ENCODE measurements around the gene QSOX2.

DNA sequence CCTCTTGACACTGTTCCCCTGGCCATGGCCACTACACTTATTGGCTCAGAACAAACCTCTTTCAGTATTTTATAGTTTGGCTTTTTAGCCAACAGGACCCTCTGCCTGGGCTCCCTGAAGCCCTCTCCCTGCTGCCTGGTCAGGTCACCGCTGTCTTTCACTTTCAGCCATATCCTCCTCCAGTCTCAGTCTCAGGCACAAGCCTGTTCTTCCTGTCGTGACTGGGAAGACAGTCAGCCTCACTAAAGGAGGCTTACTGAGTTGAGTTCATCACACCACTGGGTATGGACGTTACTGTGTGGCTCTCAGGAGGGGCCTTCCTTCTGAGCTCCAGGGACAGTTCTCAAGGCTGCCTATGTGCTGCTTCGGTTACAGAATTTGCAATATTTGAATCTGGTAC lies 2.0 kb downstream of the QSOX2 start:
- TF ChIP-seq, protein P1, sequence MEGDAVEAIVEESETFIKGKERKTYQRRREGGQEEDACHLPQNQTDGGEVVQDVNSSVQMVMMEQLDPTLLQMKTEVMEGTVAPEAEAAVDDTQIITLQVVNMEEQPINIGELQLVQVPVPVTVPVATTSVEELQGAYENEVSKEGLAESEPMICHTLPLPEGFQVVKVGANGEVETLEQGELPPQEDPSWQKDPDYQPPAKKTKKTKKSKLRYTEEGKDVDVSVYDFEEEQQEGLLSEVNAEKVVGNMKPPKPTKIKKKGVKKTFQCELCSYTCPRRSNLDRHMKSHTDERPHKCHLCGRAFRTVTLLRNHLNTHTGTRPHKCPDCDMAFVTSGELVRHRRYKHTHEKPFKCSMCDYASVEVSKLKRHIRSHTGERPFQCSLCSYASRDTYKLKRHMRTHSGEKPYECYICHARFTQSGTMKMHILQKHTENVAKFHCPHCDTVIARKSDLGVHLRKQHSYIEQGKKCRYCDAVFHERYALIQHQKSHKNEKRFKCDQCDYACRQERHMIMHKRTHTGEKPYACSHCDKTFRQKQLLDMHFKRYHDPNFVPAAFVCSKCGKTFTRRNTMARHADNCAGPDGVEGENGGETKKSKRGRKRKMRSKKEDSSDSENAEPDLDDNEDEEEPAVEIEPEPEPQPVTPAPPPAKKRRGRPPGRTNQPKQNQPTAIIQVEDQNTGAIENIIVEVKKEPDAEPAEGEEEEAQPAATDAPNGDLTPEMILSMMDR (IDR thresholded peaks at IDR 0.05), result no peak
- no peak for TF ChIP-seq POLR2AphosphoS5 (IDR thresholded peaks at IDR 0.05; ENCODE audit: low read depth, low read length)
- TF ChIP-seq, protein P2, sequence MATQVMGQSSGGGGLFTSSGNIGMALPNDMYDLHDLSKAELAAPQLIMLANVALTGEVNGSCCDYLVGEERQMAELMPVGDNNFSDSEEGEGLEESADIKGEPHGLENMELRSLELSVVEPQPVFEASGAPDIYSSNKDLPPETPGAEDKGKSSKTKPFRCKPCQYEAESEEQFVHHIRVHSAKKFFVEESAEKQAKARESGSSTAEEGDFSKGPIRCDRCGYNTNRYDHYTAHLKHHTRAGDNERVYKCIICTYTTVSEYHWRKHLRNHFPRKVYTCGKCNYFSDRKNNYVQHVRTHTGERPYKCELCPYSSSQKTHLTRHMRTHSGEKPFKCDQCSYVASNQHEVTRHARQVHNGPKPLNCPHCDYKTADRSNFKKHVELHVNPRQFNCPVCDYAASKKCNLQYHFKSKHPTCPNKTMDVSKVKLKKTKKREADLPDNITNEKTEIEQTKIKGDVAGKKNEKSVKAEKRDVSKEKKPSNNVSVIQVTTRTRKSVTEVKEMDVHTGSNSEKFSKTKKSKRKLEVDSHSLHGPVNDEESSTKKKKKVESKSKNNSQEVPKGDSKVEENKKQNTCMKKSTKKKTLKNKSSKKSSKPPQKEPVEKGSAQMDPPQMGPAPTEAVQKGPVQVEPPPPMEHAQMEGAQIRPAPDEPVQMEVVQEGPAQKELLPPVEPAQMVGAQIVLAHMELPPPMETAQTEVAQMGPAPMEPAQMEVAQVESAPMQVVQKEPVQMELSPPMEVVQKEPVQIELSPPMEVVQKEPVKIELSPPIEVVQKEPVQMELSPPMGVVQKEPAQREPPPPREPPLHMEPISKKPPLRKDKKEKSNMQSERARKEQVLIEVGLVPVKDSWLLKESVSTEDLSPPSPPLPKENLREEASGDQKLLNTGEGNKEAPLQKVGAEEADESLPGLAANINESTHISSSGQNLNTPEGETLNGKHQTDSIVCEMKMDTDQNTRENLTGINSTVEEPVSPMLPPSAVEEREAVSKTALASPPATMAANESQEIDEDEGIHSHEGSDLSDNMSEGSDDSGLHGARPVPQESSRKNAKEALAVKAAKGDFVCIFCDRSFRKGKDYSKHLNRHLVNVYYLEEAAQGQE (IDR thresholded peaks at IDR 0.05; ENCODE audit: insufficient read depth in 1 of 2, low read depth in 2 of 2, low read length in 1 of 2), result no peak
- no peak for TF ChIP-seq SIN3A (IDR thresholded peaks at IDR 0.05; ENCODE audit: borderline replicate concordance, insufficient read depth, low read depth, low read length)

Data from Panc1 (cell line).